Measurements from ENCODE around the gene MAN2B1. TPM values are rescaled to one million over a fixed set of nuclear protein-coding genes. Genes with fewer than 3 reads are reported as not detected.

The MAN2B1 gene
- total and polyA plus RNA-seq, 2 experiments from 2014 or later: 68.8 to 77.1 TPM

- no peak for TF ChIP-seq CTCF (IDR thresholded peaks at IDR 0.05; ENCODE audit: poor library complexity)
- TF ChIP-seq EZH2 (IDR thresholded peaks at IDR 0.05; ENCODE audit: borderline replicate concordance): no peak
- TF ChIP-seq EZH2phosphoT487 (IDR thresholded peaks at IDR 0.05; ENCODE audit: low read depth, severe bottlenecking, unreplicated experiment): no peak
Measured at GRCh38 chr19:12687496-12688196, 21.1 kb upstream of the MAN2B1 start, which contains the start of gene GNG14. Gene GNG14, plus strand, starts transcription at chr19:12687998. Its CDS starts 51 bp downstream, at chr19:12688049.

DNA sequence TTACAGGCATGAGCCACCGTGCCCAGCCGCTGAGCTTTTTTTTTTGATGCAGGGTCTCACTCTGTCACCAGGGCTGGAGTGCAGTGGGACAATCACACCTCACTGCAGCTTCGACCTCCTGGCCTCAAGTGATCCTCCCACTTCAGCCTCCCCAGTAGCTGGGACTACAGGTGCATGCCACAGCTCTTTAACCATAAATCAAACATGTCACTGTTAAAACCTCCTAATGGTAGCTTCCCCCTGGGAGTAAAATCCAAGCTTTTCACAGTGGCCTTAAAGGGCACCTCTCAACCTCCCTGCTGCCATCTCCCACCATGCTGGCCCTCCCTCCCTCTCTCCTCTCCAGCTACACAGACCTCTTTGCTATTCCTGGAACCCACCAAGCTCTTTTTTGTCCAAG is 19.3 kb upstream of the MAN2B1 start:
- no peaks in the 10 kb centered on the region for H3K79me2 ChIP-seq
- H3K36me3 ChIP-seq (replicated peaks; ENCODE audit: insufficient read depth, low read depth): no peaks in the 10 kb centered on the region
- no peaks in the 10 kb centered on the region for H3K9me3 ChIP-seq (ENCODE audit: low read depth)
- H3K27ac ChIP-seq: no peak overlapping the region
- H4K20me1 ChIP-seq (ENCODE audit: insufficient read depth, poor library complexity, severe bottlenecking): no peaks in the 10 kb centered on the region
- H3K27me3 ChIP-seq: no peaks in the 10 kb centered on the region
- no peak overlapping the region for H3K4me3 ChIP-seq
- no peak for TF ChIP-seq CTCF (IDR thresholded peaks at IDR 0.05; ENCODE audit: poor library complexity)
- no peak for TF ChIP-seq EZH2phosphoT487 (IDR thresholded peaks at IDR 0.05; ENCODE audit: low read depth, severe bottlenecking, unreplicated experiment)
- no peak for TF ChIP-seq EZH2 (IDR thresholded peaks at IDR 0.05; ENCODE audit: borderline replicate concordance)
- no peaks in the 10 kb centered on the region for H3K9me2 ChIP-seq (replicated peaks; ENCODE audit: insufficient read depth)
- no peak overlapping the region for H3K4me2 ChIP-seq
- H3K4me1 ChIP-seq (ENCODE audit: insufficient read depth): peaks cover under 1% of the 10 kb centered on the region
- DNase-seq (ENCODE audit: low spot score): no peak
- H2AFZ ChIP-seq: no peak overlapping the region
- WGBS (ENCODE audit: low lambda C conversion rate, missing lambda C conversion rate): 75% methylated on average over 3 of the region's 3 CpGs

More at GRCh38 chr19:12687496-12688196, 21.1 kb upstream of the MAN2B1 start, which contains the start of gene GNG14:
- H4K20me1 ChIP-seq (ENCODE audit: insufficient read depth, poor library complexity, severe bottlenecking): no peaks in the 10 kb centered on the region
- H3K9me2 ChIP-seq (replicated peaks; ENCODE audit: insufficient read depth): no peaks in the 10 kb centered on the region
- H3K79me2 ChIP-seq: no peaks in the 10 kb centered on the region
- H3K36me3 ChIP-seq (replicated peaks; ENCODE audit: insufficient read depth, low read depth): no peaks in the 10 kb centered on the region
- H3K27ac ChIP-seq: no peak within 1 kb of the TSS
- no peak within 1 kb of the TSS for H3K4me2 ChIP-seq
- no peak within 1 kb of the TSS for H2AFZ ChIP-seq
- no peak within 1 kb of the TSS for H3K4me3 ChIP-seq
- H3K4me1 ChIP-seq (ENCODE audit: insufficient read depth): no peaks in the 10 kb centered on the region
- no peak for DNase-seq (ENCODE audit: low spot score)
- no peaks in the 10 kb centered on the region for H3K27me3 ChIP-seq
- no peaks in the 10 kb centered on the region for H3K9me3 ChIP-seq (ENCODE audit: low read depth)
- 91% methylated on average over 9 of the region's 9 CpGs for WGBS (ENCODE audit: low lambda C conversion rate, missing lambda C conversion rate)

DNA sequence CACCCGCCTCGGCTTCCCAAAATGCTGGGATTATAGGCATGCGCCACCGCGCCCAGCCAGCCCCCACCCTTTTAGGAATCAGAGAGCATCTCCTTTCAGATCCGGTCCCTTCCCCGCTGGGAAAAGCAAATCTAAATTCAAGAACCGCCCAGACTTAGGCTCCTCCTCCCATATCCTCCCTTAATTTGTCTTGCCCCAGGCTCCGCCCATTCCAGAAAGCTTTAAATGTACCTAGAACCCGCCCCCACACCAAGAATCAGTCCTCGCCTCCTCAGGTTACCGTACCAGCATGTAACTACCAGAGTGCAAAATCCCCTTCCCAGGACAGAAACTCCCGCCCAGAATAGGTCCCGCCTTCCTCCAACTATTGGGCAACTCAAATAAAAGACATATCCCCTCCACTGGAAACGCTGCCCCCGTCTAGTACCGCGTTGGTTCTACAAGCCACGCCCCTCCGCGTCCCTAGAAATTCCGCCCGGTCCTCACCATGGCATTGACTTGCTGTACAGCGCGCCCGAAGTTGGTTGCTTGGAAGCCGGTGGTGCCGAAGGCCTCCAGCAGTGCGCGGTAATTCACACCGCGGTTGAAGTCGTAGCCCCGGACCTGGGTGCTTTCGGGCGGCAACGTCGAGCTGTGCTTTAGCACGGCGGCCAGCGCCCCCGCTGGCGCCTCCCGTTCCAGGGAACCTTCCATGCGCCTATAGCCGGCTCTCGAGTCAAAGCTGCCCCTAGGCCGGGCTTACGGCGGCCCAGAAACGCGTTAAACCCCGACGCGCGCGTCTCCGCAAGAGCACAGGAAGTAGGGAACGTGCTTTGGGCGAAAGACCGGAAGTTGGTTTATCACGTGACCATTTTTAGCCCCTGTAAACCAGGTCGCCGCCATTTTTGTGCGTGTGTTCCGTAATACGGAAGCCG is 14.8 kb upstream of the MAN2B1 start, which contains the start of gene DHPS:
Gene DHPS, minus strand, starts transcription at position 807 of the 914 bp plus-strand sequence. Its CDS starts 114 bp downstream, at position 693.
- peaks cover 16% of the 10 kb centered on the region for H3K79me2 ChIP-seq
- peak within 1 kb of the TSS; percentile 83 for H3K4me2 ChIP-seq
- peak; percentile 98 for DNase-seq (ENCODE audit: low spot score)
- H3K9me2 ChIP-seq (replicated peaks; ENCODE audit: insufficient read depth): no peaks in the 10 kb centered on the region
- no peaks in the 10 kb centered on the region for H3K9me3 ChIP-seq (ENCODE audit: low read depth)
- H3K36me3 ChIP-seq (replicated peaks; ENCODE audit: insufficient read depth, low read depth): no peaks in the 10 kb centered on the region
- peaks cover 7% of the 10 kb centered on the region for H3K4me1 ChIP-seq (ENCODE audit: insufficient read depth)
- TF ChIP-seq CTCF (IDR thresholded peaks at IDR 0.05; ENCODE audit: poor library complexity): no peak
- no peak for TF ChIP-seq EZH2 (IDR thresholded peaks at IDR 0.05; ENCODE audit: borderline replicate concordance)
- no peak for TF ChIP-seq EZH2phosphoT487 (IDR thresholded peaks at IDR 0.05; ENCODE audit: low read depth, severe bottlenecking, unreplicated experiment)
- H3K27me3 ChIP-seq: no peaks in the 10 kb centered on the region
- WGBS (ENCODE audit: low lambda C conversion rate, missing lambda C conversion rate): 1% methylated on average over 68 of the region's 68 CpGs
- H3K27ac ChIP-seq: peak within 1 kb of the TSS; percentile 99
- H4K20me1 ChIP-seq (ENCODE audit: insufficient read depth, poor library complexity, severe bottlenecking): no peaks in the 10 kb centered on the region
- peak within 1 kb of the TSS; percentile 94 for H2AFZ ChIP-seq
- H3K4me3 ChIP-seq: peak within 1 kb of the TSS; percentile 84
